Astrocyte (in vitro differentiated cells and primary cell): ENCODE results near the gene ZBTB21.

Experiments used
- CTCF ChIP-seq: IDR thresholded peaks from 2 replicates; pipeline ENCODE4 v1.5.1; 2011; ENCODE audit warnings: low read depth, mild to moderate bottlenecking, inconsistent platforms, low read length, moderate library complexity; ENCODE audit not compliant: insufficient read depth
- EZH2 ChIP-seq: IDR thresholded peaks from 2 replicates; pipeline ENCODE4 v1.6.1; 2012; ENCODE audit warnings: mild to moderate bottlenecking, low read length, inconsistent platforms; ENCODE audit not compliant: insufficient read depth

GRCh38 chr21:42059721-42060120, 49.6 kb upstream of the ZBTB21 start:
- TF ChIP-seq CTCF (no peak), EZH2 (no peak)
